ENCODE data around the gene BUB3. TPM values are rescaled to one million over a fixed set of nuclear protein-coding genes. Genes with fewer than 3 reads are reported as not detected.

BUB3 gene
- total RNA-seq, 3 donors from 2014 or later (not counting 1 experiment from before 2014, with no cell fraction given) = 122 to 145 (median 125) TPM

- Histone ChIP-seq H3K9me3 (ENCODE audit: control insufficient read depth, insufficient read depth, low read length) (no peaks in the 10 kb centered on the region), H3K27ac (ENCODE audit: low read length) (no peak overlapping the region), H3K27me3 (ENCODE audit: control insufficient read depth, insufficient read depth, low read length) (peaks cover 74% of the 10 kb centered on the region), H3K4me1 (ENCODE audit: control insufficient read depth, insufficient read depth, low read length) (peaks cover 48% of the 10 kb centered on the region), H3K4me3 (ENCODE audit: low read length) (no peak overlapping the region), H3K36me3 (ENCODE audit: control insufficient read depth, insufficient read depth, low read length) (no peaks in the 10 kb centered on the region)
- peaks cover 17 to 33% of the 10 kb centered on the region in 2 donors for H3K4me1 Mint-ChIP-seq
- no peaks in the 10 kb centered on the region for H3K9me3 Mint-ChIP-seq
- H3K36me3 Mint-ChIP-seq = no peaks in the 10 kb centered on the region
- 14% methylated on average over 12 of the region's 12 CpGs for WGBS (ENCODE audit: insufficient coverage)
- no peak for TF ChIP-seq CTCF (IDR thresholded peaks at IDR 0.05)
- peak overlapping the region in 1 of 2 donors; percentile 9 for H3K27ac Mint-ChIP-seq
- DNase-seq (no peak), ATAC-seq (no peak)
- intact Hi-C loops (cut with micrococcal nuclease) = no loop called here
- peaks cover 55% of the 10 kb centered on the region in 2 donors for H3K27me3 Mint-ChIP-seq (ENCODE audit: low read depth in 2 of 2)
- H3K4me3 Mint-ChIP-seq = peak overlapping the region; percentile 76
These were observed 5.0 kb upstream of the BUB3 start for GRCh38 chr10:123149162-123149567.

GRCh38 chr10:123149568-123150270, 4.5 kb upstream of the BUB3 start:
- peak; percentile 15 to 73 for DNase-seq

GRCh38 chr10:123150271-123150985, 3.8 kb upstream of the BUB3 start:
- ATAC-seq (no peak), DNase-seq (peak in 1 of 2 donors; percentile 23)
- Histone ChIP-seq H3K4me3 (ENCODE audit: low read length) (no peak overlapping the region), H3K27ac (ENCODE audit: low read length) (no peak overlapping the region), H3K27me3 (ENCODE audit: control insufficient read depth, insufficient read depth, low read length) (peaks cover 62% of the 10 kb centered on the region), H3K9me3 (ENCODE audit: control insufficient read depth, insufficient read depth, low read length) (no peaks in the 10 kb centered on the region), H3K4me1 (ENCODE audit: control insufficient read depth, insufficient read depth, low read length) (peaks cover 53% of the 10 kb centered on the region), H3K36me3 (ENCODE audit: control insufficient read depth, insufficient read depth, low read length) (no peaks in the 10 kb centered on the region)
- H3K4me3 Mint-ChIP-seq = peak overlapping the region; percentile 31
- H3K9me3 Mint-ChIP-seq = no peaks in the 10 kb centered on the region
- WGBS (ENCODE audit: insufficient coverage) = 15% methylated on average over 30 of the region's 34 CpGs
- no peak for TF ChIP-seq CTCF (IDR thresholded peaks at IDR 0.05)
- H3K4me1 Mint-ChIP-seq = peaks cover 25 to 31% of the 10 kb centered on the region in 2 donors
- H3K27ac Mint-ChIP-seq = no peak overlapping the region
- H3K36me3 Mint-ChIP-seq = no peaks in the 10 kb centered on the region
- intact Hi-C loops (cut with micrococcal nuclease) = no loop called here
- peaks cover 43% of the 10 kb centered on the region in 2 donors for H3K27me3 Mint-ChIP-seq (ENCODE audit: low read depth in 2 of 2)

More at GRCh38 chr10:123149568-123150270, 4.5 kb upstream of the BUB3 start:
- intact Hi-C loops (cut with micrococcal nuclease) = no loop called here
- no peaks in the 10 kb centered on the region for H3K36me3 Mint-ChIP-seq
- no peak for ATAC-seq
- TF ChIP-seq CTCF (IDR thresholded peaks at IDR 0.05) = no peak
- H3K27ac ChIP-seq (ENCODE audit: low read length) = no peak overlapping the region
- peaks cover 19 to 32% of the 10 kb centered on the region in 2 donors for H3K4me1 Mint-ChIP-seq
- no peaks in the 10 kb centered on the region for H3K9me3 Mint-ChIP-seq
- H3K9me3 ChIP-seq (ENCODE audit: control insufficient read depth, insufficient read depth, low read length) = no peaks in the 10 kb centered on the region
- WGBS (ENCODE audit: insufficient coverage) = 5% methylated on average over 76 of the region's 76 CpGs
- peaks cover 68% of the 10 kb centered on the region for H3K27me3 ChIP-seq (ENCODE audit: control insufficient read depth, insufficient read depth, low read length)
- H3K4me3 Mint-ChIP-seq = peak overlapping the region; percentile 31
- H3K27me3 Mint-ChIP-seq (ENCODE audit: low read depth in 2 of 2) = peaks cover 50% of the 10 kb centered on the region in 2 donors
- peak overlapping the region; percentile 16 for H3K4me3 ChIP-seq (ENCODE audit: low read length)
- H3K36me3 ChIP-seq (ENCODE audit: control insufficient read depth, insufficient read depth, low read length) = no peaks in the 10 kb centered on the region
- peaks cover 48% of the 10 kb centered on the region for H3K4me1 ChIP-seq (ENCODE audit: control insufficient read depth, insufficient read depth, low read length)
- H3K27ac Mint-ChIP-seq = no peak overlapping the region
